ENCODE results near the gene CFAP57.

GRCh38 chr1:43144237-43144636, 27.9 kb upstream of the CFAP57 start:
- TF ChIP-seq CTCF (IDR thresholded peaks at IDR 0.05) = no peak
- TF ChIP-seq POLR2A (IDR thresholded peaks at IDR 0.05) = no peak

Data from uterus (tissue), 2 donors.